NCI-H1694 treated with DMSO at 0.1 percent for 48 hours (cell line): ENCODE measurements around the gene LRFN4.

Experiments used
- DNase-seq: peaks from one replicate; lab custom pipeline; 2025; lab: John Stamatoyannopoulos, UW

LRFN4 gene

DNA sequence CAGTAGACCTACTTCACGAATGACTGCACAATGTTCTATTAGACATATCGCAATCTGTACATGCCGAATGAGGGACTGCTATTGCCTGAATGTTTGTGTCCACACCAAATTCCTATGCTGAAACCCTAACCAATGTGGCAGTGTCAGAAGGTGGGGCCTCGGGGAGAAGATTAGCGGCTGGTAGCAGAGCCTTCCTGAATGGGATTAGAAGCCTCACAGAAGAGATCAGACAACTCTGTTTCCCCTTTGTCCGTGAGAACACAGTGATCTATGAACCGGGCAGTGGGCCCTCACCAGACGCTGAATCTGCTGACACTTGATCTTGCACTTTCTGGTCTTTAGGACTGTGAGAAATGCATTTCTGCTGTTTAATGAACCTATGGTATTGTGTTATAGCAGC is 33.1 kb downstream of the LRFN4 start:
- DNase-seq, result no peak

DNA sequence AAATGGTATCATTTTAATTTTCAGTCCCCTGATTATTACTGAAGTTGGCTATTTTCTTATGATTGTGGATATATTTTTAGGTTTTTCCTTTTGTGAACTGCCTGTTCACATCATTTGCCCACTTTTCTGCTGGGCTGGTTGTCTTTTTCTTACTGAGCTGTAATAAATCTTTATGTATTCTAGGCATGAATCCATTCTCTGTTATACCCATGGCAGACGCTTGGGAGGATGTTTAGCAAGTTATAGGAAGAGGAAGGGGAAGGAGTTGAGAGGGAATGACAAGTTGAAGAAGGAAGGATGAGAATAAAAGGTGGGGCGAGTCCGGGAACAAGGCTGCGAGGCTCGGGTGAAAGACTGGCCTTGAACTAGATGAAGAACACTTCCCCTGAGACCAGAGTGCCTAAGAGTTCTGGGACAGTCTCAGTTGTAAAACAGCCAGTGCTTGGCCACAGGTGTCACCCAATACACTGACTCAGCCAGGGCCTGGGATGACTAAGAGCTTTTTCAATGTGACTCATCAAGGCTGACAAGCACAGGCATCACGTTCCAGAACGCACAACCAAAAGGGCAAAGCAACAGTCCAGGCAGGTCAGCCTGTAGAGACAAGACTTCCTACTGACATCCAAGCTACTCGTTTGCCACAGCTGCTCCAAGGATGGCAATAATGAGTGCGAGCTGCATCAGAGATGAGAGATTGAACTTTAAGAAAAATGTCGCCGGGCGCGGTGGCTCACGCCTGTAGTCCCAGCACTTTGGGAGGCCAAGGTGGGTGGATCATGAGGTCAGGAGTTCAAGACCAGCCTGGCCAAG is 35.2 kb downstream of the LRFN4 start:
- DNase-seq, result no peak

DNA sequence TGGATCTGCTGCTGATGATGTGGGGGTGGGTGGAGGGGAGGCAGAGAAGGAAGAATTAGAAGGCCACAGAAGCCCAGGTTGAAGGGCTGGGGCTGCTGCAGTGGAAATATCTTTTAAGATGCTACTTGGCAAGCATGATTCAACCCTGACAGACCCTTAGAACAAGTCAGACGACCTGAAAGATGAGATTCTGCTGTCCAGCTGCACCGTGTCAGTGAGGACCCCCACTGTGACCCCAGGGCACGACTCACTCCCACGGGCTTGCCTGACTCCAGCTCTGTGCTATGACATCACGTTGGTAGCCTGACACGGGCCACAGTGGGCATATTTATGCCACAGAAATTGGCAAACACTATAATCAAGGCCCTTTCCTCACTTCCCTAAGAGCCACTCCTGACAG is 36.0 kb downstream of the LRFN4 start:
- no peak for DNase-seq

DNA sequence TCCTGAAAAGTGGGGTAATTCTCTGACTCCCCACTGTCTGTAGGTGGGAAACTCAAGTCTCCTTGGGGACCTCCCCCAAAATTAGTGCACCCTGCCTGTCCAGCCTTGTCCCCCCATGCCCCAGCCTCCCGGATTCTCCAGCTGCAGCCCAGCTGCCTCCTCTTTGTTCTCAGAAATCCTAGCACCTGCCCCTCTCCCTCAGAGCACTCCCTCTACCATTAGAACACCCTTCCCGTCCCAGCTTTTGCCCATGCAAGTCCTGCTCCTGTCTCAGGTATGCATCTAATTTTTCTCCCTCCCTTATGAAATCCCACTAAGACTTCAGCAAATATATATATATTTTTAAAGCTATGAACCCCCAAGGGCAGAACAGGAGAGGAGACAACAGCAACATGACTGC is 37.3 kb downstream of the LRFN4 start:
- DNase-seq, result no peak

DNA sequence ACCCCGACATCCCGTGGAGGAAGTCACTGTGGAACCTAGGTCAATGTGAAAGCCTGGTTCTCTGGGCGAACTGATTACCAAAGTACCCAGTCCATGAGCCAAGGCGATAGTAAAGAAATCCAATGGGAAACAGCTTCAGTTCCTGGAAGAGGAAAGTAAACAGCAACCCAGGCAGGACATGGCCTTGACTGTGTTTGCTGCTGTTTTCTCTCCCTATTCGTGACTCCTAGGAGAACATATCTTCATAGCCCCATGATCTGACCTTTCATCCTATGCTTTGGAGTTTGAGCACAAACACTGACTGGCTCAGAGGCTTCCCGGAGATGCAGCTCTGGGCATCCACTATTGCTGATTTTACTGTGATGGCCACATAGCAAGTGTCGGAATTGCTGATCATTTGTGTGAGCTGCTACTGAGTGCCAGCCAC is 45.1 kb downstream of the LRFN4 start:
- DNase-seq, result no peak

DNA sequence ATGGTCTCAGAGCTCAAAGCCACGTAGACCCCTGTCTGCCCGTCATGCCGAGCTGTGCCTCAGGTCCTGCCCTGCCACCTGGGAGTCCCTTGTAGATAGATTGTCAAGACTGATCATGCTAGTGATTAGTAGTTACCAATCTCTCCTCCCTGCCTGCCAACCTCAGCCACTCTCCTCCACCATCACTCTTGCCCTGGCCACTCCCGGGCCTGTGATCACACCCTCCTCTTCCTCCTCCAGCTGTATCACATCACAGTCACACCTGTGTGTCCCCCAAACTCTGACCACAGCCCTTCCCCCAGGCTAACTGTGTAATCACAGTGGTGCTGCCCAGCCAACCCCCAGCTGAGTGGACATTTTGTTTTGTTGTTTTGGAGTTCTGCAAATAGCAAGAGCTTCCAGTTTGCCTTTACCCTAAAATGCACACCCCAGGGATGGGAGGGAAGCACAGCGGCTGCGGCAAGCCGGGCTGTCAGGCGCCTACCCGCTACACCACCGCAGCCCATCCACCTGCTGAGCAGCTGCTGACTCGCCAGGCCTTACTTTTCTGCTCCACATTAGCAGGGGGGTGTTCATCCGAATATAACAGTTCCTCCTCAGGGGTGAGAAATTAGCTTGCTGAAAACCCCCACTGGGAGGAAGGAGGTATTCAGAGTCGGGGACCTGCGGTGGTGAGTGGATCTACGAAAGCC is 45.8 kb downstream of the LRFN4 start:
- no peak for DNase-seq

DNA sequence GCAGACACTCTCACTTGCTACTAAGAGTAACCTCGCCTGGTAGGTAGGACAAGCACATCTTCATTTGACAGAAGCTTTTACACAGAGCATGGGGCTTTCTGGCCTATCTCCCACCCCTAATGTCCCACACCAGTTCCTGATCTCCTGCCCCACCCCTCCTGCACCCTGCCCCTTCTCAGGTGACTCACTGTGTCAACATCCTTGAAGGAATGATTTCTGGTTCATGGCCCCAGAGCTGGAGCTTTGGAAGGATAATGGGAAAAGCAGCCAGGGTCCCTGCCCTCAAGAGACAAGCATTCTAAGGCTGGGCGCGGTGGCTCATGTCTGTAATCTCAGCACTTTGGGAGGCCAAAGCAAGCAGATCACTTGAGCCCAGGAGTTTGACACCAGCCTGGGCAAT is 47.2 kb downstream of the LRFN4 start:
- DNase-seq, result no peak

DNA sequence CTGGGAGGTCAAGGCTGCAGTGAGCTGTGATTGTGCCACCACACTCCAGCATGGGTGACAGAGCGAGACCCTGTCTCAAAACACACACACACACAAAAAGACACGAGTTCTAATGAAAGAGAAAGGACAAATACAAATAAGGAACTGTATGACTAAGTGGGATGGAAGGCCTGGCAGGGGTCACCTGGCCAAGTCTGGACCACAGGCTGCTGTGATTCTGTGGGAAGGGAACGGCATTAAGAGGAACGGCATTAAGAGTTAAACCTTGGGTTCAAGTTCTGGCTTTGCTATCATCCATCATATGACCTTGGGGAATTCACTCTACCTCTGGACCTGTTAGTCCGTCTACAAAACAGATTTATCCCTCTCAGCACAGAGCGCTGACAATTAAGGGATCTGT is 47.7 kb downstream of the LRFN4 start:
- DNase-seq, result no peak

DNA sequence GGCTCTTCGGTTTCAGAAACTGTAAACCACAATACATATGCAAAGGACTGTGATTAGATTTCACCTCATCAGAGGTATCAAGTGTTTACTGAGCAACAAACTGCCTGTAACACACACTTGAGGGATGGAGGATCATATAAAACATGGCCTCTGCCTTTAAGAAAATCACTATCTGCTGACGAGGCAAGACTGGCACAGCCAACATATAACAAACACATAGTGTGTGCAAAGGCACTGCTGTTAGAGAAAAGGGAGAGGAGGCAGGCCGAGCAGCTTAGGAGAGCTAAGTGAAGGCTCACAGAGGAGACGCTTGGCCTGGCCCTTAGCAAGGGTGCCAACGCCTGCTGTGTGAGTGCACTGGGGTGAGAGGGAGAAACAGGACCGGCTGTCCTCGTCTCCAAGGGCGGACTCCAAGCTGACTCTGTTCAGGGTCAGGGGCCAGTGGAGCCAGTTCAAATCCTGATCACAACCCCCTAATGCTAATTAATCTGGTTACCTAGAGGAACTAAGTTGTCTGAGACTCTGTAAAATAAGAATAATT is 48.2 kb downstream of the LRFN4 start:
- no peak for DNase-seq

DNA sequence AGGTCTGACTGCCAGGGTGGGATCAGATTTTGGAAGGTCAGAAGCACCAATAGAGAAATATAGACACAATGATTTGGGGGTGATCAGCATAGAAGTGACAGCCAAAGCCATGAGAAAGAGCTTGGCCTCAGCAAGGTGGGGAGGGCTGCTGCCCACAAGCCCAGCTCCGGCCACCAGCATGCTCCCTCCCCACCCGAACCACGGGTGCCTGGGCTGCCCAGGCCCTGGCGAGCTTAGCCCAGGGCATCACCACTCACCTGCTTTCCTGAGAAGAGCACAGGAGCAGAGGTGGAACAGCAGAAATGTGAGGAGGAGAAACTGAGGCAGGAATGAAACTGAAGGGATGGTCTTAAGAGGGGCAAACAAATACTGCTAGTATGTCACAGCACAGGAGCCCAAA is 48.8 kb downstream of the LRFN4 start:
- DNase-seq, result no peak

DNA sequence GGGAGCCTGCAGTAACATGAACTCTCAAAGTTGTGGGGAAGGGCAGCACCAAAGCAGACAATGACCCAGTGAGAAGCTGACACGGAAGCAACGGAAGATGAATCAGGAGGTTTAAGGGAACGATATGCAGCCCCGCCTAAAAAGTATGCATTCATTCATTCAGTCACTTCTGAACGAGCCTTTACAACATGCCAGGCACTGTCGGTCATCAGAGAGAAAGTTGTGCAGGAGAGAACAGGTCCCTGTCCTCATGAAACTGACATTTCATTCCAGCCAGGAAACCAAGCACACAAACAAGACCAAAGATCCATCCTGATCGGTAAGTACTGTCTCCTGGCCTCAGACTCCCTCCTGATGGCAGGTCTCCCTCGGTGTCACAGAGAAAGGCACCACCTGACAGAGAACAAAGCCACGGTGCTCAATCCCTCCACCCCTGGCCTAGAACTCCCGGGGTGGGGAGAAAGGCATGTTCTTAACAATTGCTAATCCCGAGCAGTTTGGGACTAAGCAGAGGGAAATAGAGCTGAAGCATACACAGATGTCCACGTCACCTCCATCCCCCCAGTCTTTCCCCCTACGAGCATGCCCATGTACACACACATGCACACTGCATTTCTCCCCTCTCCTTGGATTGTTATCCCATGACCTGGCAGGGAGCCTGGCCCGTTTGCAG is 49.3 kb downstream of the LRFN4 start:
- no peak for DNase-seq

DNA sequence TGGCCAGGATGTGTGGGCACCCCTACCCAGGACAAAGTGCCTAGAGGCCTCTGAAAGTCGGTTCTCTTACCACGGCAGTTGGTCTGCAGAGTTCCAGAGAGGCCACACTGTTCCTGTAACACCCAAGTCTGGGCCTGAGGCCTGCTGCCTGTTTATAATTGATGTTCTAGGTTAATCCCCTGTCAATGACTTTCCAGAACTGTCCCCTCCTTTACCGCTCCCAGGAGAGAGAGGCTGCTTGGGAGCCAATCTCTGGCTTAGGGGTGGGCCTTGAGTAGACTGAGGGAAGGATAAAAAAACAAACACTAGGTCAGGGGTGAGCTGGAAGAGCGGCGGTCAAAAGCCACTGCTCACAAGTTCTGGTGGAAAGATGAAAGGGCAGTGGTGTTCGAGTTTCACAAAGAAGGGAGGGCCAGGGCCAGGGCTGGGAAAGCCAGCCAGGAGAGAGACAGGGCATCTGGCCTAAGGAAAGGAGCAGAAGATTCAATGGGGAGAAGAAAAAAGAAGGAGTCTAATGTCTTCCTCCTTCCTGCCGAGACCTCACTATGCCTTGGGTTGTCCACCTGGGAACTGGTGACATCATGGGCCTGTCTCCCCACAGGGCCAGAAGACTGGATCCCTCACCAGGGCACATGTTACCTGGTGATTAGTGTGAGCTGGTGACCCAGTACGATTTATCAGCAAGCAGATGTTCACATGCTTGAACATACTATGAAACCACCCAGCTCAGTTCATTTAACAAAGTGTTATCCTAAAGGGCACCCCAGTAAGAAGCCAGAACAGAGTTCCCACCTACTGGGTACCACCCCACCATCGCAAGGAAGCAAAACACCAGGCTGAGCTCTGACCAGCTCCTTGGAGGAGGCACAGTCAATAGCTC is 51.1 kb downstream of the LRFN4 start:
- no peak for DNase-seq

DNA sequence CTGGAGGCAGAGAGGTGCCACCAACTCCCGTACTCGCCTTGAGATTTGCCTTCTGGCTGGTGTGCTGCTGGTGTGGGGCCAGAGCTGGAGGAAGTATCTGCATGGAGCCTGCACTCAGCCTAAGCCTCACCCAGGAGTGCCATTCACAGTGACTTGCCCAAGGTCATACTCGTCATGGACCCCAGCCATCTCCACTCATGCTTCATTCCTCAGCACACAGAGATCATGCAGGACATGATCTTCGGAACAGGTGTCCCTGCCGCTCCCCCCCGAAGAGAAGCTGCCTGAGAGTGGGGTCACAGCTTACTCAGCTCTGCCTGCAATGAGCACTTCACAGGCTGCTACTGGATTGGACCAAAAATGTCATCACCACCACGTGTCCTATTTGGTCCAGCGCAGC is 52.3 kb downstream of the LRFN4 start:
- DNase-seq, result no peak

DNA sequence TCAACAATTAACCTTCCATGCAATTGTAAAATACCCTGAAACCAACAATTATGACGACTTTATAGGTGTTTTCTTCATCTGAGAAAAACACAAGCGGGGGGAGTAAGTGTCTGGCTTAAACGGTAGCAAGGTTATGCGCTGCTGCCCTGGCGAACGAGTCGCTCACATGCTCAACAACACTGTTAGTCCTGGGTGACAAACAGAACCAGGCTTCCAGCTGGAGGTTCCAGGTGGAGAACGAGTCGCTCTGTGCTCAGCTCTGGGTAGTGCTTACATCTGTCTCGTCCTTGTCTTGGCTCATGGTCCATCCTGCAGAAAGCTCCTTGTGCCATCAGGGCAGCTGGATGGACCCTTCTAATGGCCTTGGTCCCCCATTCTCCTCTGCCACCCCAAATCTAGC is 53.2 kb downstream of the LRFN4 start:
- no peak for DNase-seq
